LNCaP clone FGC (cell line): Measurements from ENCODE around the gene CDKN2B-AS1.
A peak's percentile ranks its signal among the peaks of the same experiment; 100 is the strongest.
"Not testable (repeated sequence)": the region's sequence is repeated elsewhere in the genome, so short reads cannot be mapped to it uniquely, and the experiment has no call there.

Experiments used
- DNase-seq: peaks from one replicate; pipeline ENCODE4 v3.0.0-alpha.2; 2011; ENCODE audit warnings: low read depth
- H3K4me3 ChIP-seq: 2 replicates; pipeline ENCODE4 v1.5.1; 2011; ENCODE audit warnings: mild to moderate bottlenecking, low read depth, low read length, control low read depth
- CTCF ChIP-seq: IDR thresholded peaks from 2 replicates; pipeline ENCODE4 v1.5.1; 2012; ENCODE audit warnings: mild to moderate bottlenecking; ENCODE audit not compliant: control insufficient read depth, insufficient read depth; ENCODE audit errors: extremely low read depth

Gene CDKN2B-AS1

DNA sequence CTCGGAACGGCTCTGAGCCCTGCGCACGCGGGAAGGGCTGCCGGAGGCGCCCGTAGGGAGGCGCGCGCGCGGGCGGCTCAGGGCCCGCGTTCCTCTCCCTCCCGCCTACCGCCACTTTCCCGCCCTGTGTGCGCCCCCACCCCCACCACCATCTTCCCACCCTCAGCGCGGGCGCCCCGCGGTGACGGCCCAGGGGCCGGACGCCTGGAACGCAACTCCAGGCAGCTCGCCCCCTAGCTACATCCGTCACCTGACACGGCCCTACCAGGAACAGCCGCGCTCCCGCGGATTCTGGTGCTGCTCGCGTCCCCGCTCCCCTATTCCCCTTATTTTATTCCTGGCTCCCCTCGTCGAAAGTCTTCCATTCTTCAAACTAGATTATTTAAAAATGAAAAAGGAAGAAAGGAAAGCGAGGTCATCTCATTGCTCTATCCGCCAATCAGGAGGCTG, at the start of gene CDKN2B-AS1:
TSS of gene CDKN2B-AS1 (plus strand) at position 236 of the 450 bp plus-strand sequence.
- peak; percentile 8 for DNase-seq
- peak; percentile 13 for TF ChIP-seq CTCF
- H3K4me3 ChIP-seq: peak within 1 kb of the TSS; percentile 75

DNA sequence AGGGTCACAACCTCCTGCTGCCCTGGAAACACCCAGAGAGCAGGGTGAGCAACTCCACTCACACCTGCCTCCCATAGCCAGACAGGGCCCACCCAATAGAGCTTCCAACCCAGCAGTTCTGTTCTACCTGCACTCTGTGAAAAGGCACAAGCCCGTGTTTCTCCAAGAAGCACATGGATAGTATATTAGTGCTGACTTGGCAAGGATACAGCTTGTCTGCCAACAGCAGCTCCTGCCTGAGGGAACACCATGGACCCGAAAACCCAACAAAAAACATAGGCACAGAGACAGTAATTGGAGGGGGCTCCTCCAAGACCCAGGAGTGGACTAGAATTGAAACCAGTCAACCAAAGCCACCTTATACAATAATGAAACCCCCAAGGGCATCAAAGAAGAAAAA, 49.0 kb upstream of the CDKN2B-AS1 start:
- no peak for DNase-seq
- no peak for TF ChIP-seq CTCF
- H3K4me3 ChIP-seq: no peak overlapping the region

GRCh38 chr9:21958833-21959232, 35.8 kb upstream of the CDKN2B-AS1 start:
- no peak overlapping the region for H3K4me3 ChIP-seq
- no peak for DNase-seq
- no peak for TF ChIP-seq CTCF

GRCh38 chr9:21959268-21959667, 35.3 kb upstream of the CDKN2B-AS1 start:
- not testable (repeated sequence) for H3K4me3 ChIP-seq, DNase-seq

DNA sequence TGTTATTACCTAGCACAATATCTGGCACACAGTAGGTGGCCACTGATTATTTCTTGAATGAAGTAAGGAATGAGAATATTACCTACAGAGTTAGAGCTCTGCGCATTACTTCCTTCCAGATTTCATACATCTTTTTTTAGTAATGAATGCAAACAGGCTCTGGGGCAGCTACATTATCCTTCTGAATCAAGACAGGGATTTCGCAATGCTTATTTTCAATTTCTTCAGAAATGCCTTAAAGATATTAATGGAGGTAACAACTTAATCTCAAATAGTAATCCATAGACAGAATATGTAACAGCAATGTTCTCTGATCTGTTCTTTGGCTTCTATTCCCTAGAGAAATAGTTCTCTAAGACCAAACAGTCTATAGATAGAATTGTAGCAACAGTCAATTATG, 33.0 kb upstream of the CDKN2B-AS1 start:
- DNase-seq: no peak
- no peak for TF ChIP-seq CTCF
- no peak overlapping the region for H3K4me3 ChIP-seq

DNA sequence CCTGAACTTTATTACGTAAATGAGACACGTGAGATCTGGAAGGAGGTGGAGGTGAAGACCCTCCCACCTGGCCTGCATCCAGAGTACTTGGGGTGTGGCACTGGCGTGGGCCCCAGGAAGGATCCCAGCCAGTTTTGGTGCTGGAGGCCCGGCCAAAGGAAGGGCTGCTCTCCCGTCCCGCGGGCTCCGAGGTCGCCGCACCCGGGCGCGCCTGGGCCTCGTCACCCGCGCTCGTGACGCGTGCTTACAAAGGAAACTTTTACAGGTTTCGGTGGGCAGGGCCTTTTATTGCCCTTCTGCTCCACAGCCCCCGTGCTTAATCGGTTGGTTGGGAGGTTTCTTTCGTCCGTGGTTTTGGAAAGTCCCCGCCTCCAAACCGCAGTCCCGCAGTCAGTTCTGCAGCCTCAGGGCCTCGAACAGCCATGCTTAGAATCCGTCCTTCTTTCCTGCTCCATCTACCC, 29.6 kb upstream of the CDKN2B-AS1 start:
- DNase-seq: no peak
- H3K4me3 ChIP-seq: no peak overlapping the region
- TF ChIP-seq CTCF: no peak

- TF ChIP-seq CTCF: no peak
- no peak for DNase-seq
- H3K4me3 ChIP-seq: no peak overlapping the region
Measured at GRCh38 chr9:21965401-21965951, 29.1 kb upstream of the CDKN2B-AS1 start.
